Coronary artery (tissue), 2 donors: Measurements from ENCODE around the gene COL9A3.
"Not testable (repeated sequence)": the region's sequence is repeated elsewhere in the genome, so short reads cannot be mapped to it uniquely, and the experiment has no call there.

Experiments used
- DNase-seq: peaks from one replicate; pipeline ENCODE4 v3.0.0-alpha.2; 2017; ENCODE audit warnings: low spot score
- H3K27ac ChIP-seq, 2 donors: fragments of 200-600 bp; sonication (generic); one replicate each; pipeline ENCODE4 v1.5.1; 2016 to 2019
- H3K4me3 ChIP-seq: fragments of 200-600 bp; sonication (generic); 2 replicates; pipeline ENCODE4 v1.5.1; 2016; ENCODE audit warnings: mild to moderate bottlenecking, moderate library complexity
- CTCF ChIP-seq: fragments of 200-600 bp; sonication (generic); IDR thresholded peaks from one replicate; pipeline ENCODE4 v1.5.1; 2019; ENCODE audit warnings: antibody characterized with exemption

Gene COL9A3

GRCh38 chr20:62846166-62846890 lies 29.5 kb downstream of the COL9A3 start:
- no peak overlapping the region for H3K4me3 ChIP-seq
- no peak for TF ChIP-seq CTCF
- no peak overlapping the region for H3K27ac ChIP-seq
- DNase-seq = no peak

- DNase-seq, H3K27ac ChIP-seq, H3K4me3 ChIP-seq: not testable (repeated sequence)
Observed at GRCh38 chr20:62848917-62849316, 32.1 kb downstream of the COL9A3 start.

- no peak overlapping the region for H3K4me3 ChIP-seq
Observed at GRCh38 chr20:62849431-62849830, 32.6 kb downstream of the COL9A3 start.

GRCh38 chr20:62850333-62850974 lies 33.6 kb downstream of the COL9A3 start:
- TF ChIP-seq CTCF = no peak
- Histone ChIP-seq H3K4me3 (no peak overlapping the region), H3K27ac (no peak overlapping the region)
- no peak for DNase-seq

More at GRCh38 chr20:62849431-62849830, 32.6 kb downstream of the COL9A3 start:
- DNase-seq = no peak
- no peak overlapping the region for H3K27ac ChIP-seq
- TF ChIP-seq CTCF = no peak

- DNase-seq = no peak
- TF ChIP-seq CTCF = no peak
- Histone ChIP-seq H3K27ac (no peak overlapping the region), H3K4me3 (no peak overlapping the region)
Observed at GRCh38 chr20:62852196-62852595, 35.3 kb downstream of the COL9A3 start.

- no peak for TF ChIP-seq CTCF
- Histone ChIP-seq H3K4me3 (no peak overlapping the region), H3K27ac (no peak overlapping the region)
- no peak for DNase-seq
Observed at GRCh38 chr20:62852841-62853240, 36.0 kb downstream of the COL9A3 start.

- not testable (repeated sequence) for H3K4me3 ChIP-seq, H3K27ac ChIP-seq, DNase-seq
Observed at GRCh38 chr20:62853304-62853703, 36.5 kb downstream of the COL9A3 start.

GRCh38 chr20:62854121-62854520 lies 37.3 kb downstream of the COL9A3 start:
- no peak overlapping the region for H3K4me3 ChIP-seq
- TF ChIP-seq CTCF = no peak
- no peak for DNase-seq
- H3K27ac ChIP-seq = no peak overlapping the region
